HG02981 (cell line): Measurements from ENCODE around the gene SLC6A1.

Source experiments
- ATAC-seq: cut with Tn5 transposase; IDR thresholded peaks from one replicate; pipeline ENCODE4 v1.9.1; 2021; ENCODE audit warnings: mild to moderate bottlenecking, moderate library complexity; ENCODE audit not compliant: unreplicated experiment

Gene SLC6A1

GRCh38 chr3:10970306-10970960 lies 22.1 kb upstream of the SLC6A1 start:
- ATAC-seq: no peak

GRCh38 chr3:10972072-10972782 lies 20.3 kb upstream of the SLC6A1 start:
- ATAC-seq: no peak

GRCh38 chr3:10973046-10973595 lies 19.4 kb upstream of the SLC6A1 start:
- ATAC-seq: no peak

GRCh38 chr3:10974131-10974530 lies 18.4 kb upstream of the SLC6A1 start:
- ATAC-seq: no peak

- ATAC-seq: no peak
These were observed 17.7 kb upstream of the SLC6A1 start for GRCh38 chr3:10974746-10975375.

GRCh38 chr3:10975695-10976234 lies 16.8 kb upstream of the SLC6A1 start:
- no peak for ATAC-seq

- ATAC-seq: no peak
These were observed 15.8 kb upstream of the SLC6A1 start for GRCh38 chr3:10976770-10977169.

GRCh38 chr3:10977892-10978510 lies 14.5 kb upstream of the SLC6A1 start:
- ATAC-seq: no peak

- no peak for ATAC-seq
These were observed 13.6 kb upstream of the SLC6A1 start for GRCh38 chr3:10978956-10979355.

- no peak for ATAC-seq
These were observed 12.2 kb upstream of the SLC6A1 start for GRCh38 chr3:10980312-10980711.

- no peak for ATAC-seq
These were observed 11.5 kb upstream of the SLC6A1 start for GRCh38 chr3:10981031-10981430.

- ATAC-seq: no peak
These were observed 10.6 kb upstream of the SLC6A1 start for GRCh38 chr3:10981961-10982360.

GRCh38 chr3:10982782-10983181 lies 9.8 kb upstream of the SLC6A1 start:
- no peak for ATAC-seq

GRCh38 chr3:10983219-10983916 lies 9.2 kb upstream of the SLC6A1 start:
- ATAC-seq: peak; percentile 47

- no peak for ATAC-seq
These were observed 8.1 kb upstream of the SLC6A1 start for GRCh38 chr3:10984371-10984896.

GRCh38 chr3:10985181-10985580 lies 7.4 kb upstream of the SLC6A1 start:
- no peak for ATAC-seq

- ATAC-seq: no peak
These were observed 6.0 kb upstream of the SLC6A1 start for GRCh38 chr3:10986592-10986991.

- ATAC-seq: no peak
These were observed 4.4 kb upstream of the SLC6A1 start for GRCh38 chr3:10988001-10988665.

- ATAC-seq: no peak
These were observed 3.5 kb upstream of the SLC6A1 start for GRCh38 chr3:10988991-10989484.
